GM19240 (cell line): ENCODE data around the gene RFPL2.
"Not testable (repeated sequence)": the region's sequence is repeated elsewhere in the genome, so short reads cannot be mapped to it uniquely, and the experiment has no call there.

ENCODE experiments used
- DNase-seq: peaks from one replicate; pipeline ENCODE4 v3.0.0; 2011; ENCODE audit warnings: low spot score; ENCODE audit not compliant: insufficient read length

Gene RFPL2

GRCh38 chr22:32164075-32164860 is 40.6 kb downstream of the RFPL2 start:
- DNase-seq = no peak

GRCh38 chr22:32160411-32160810 is 44.5 kb downstream of the RFPL2 start:
- DNase-seq = not testable (repeated sequence)

GRCh38 chr22:32158712-32159533 is 46.0 kb downstream of the RFPL2 start, which contains the start of gene C22orf42:
Gene C22orf42, minus strand, starts transcription at chr22:32159303. Its CDS starts 88 bp downstream, at chr22:32159215.
- DNase-seq = no peak

- DNase-seq = not testable (repeated sequence)
These were observed 47.2 kb downstream of the RFPL2 start for GRCh38 chr22:32157632-32158031.

- not testable (repeated sequence) for DNase-seq
These were observed 50.1 kb downstream of the RFPL2 start for GRCh38 chr22:32154727-32155126.

- not testable (repeated sequence) for DNase-seq
These were observed 53.2 kb downstream of the RFPL2 start for GRCh38 chr22:32151641-32152040.

- not testable (repeated sequence) for DNase-seq
These were observed 54.2 kb downstream of the RFPL2 start for GRCh38 chr22:32150647-32151046.

GRCh38 chr22:32148372-32148771 is 56.5 kb downstream of the RFPL2 start:
- DNase-seq = not testable (repeated sequence)

GRCh38 chr22:32147128-32147527 is 57.7 kb downstream of the RFPL2 start:
- not testable (repeated sequence) for DNase-seq

- no peak for DNase-seq
These were observed 60.2 kb downstream of the RFPL2 start for GRCh38 chr22:32144496-32145274.

GRCh38 chr22:32142600-32142999 is 62.3 kb downstream of the RFPL2 start:
- DNase-seq = no peak

GRCh38 chr22:32140688-32141087 is 64.2 kb downstream of the RFPL2 start:
- not testable (repeated sequence) for DNase-seq
